Common myeloid progenitor, CD34-positive (primary cell): ENCODE results near the gene TMEM196. TPM values are rescaled to one million over a fixed set of nuclear protein-coding genes. Genes with fewer than 3 reads are reported as not detected.

Experiments used
- CTCF ChIA-PET: fragments of 350-600 bp; sonication (Branson Sonifier 250); formaldehyde crosslinking; loops from one replicate; lab custom pipeline; 2021; ENCODE audit warnings: antibody characterized with exemption; lab: Charles Lee
- POLR2A ChIA-PET: fragments of 350-600 bp; sonication (Branson Sonifier 250); formaldehyde crosslinking; loops from one replicate; lab custom pipeline; 2021; ENCODE audit warnings: antibody characterized with exemption; lab: Charles Lee
- DNase-seq, 3 donors: peaks; one replicate each; pipeline versions ENCODE4 v3.0.0 to v3.0.0-alpha.2; 2013
- H3K27ac ChIP-seq, 2 experiments: 1 replicate in 1 of 2; 2 replicates in 1 of 2; pipeline ENCODE4 v1.7.0; 2013; ENCODE audit warnings: inconsistent platforms in 2 of 2, low read length in 2 of 2, mild to moderate bottlenecking in 2 of 2, low read depth in 1 of 2, moderate library complexity in 1 of 2; ENCODE audit not compliant: severe bottlenecking in 2 of 2, insufficient read depth in 1 of 2, poor library complexity in 1 of 2
- H3K27me3 ChIP-seq, 5 experiments: replicated peaks in 2 of 5; 1 replicate in 3 of 5; 2 replicates in 2 of 5; pipeline versions ENCODE4 v1.6.1 to v1.7.0; 2013; ENCODE audit warnings: low read length in 4 of 5, mild to moderate bottlenecking in 2 of 5, moderate library complexity in 2 of 5, inconsistent platforms in 1 of 5; ENCODE audit not compliant: insufficient read depth in 5 of 5, control insufficient read depth in 4 of 5
- H3K36me3 ChIP-seq, 4 experiments: 1 replicate in 2 of 4; 2 replicates in 2 of 4; pipeline versions ENCODE4 v1.6.1 to v1.7.0; 2013; ENCODE audit warnings: low read length in 3 of 4, control low read depth in 1 of 4, mild to moderate bottlenecking in 1 of 4; ENCODE audit not compliant: control insufficient read depth in 4 of 4, insufficient read depth in 4 of 4
- H3K4me1 ChIP-seq, 4 experiments: 1 replicate in 3 of 4; 2 replicates in 1 of 4; pipeline versions ENCODE4 v1.6.1 to v1.7.1; 2013; ENCODE audit warnings: low read length in 3 of 4, mild to moderate bottlenecking in 3 of 4, control low read depth in 1 of 4, inconsistent platforms in 1 of 4, moderate library complexity in 1 of 4; ENCODE audit not compliant: control insufficient read depth in 4 of 4, insufficient read depth in 4 of 4; ENCODE audit errors: control extremely low read depth in 1 of 4
- H3K4me3 ChIP-seq, 7 experiments: 1 replicate in 4 of 7; 2 replicates in 3 of 7; pipeline versions ENCODE4 v1.5.1 to v1.7.0; 2013; ENCODE audit warnings: mild to moderate bottlenecking in 7 of 7, low read length in 6 of 7, moderate library complexity in 6 of 7, inconsistent platforms in 2 of 7, low read depth in 2 of 7, control low read depth in 1 of 7; ENCODE audit not compliant: insufficient read depth in 4 of 7, control insufficient read depth in 1 of 7; ENCODE audit errors: extremely low read depth in 1 of 7
- H3K9me3 ChIP-seq, 5 experiments: 1 replicate in 4 of 5; 2 replicates in 1 of 5; pipeline versions ENCODE4 v1.6.1 to v1.7.1; 2013; ENCODE audit warnings: low read length in 4 of 5, mild to moderate bottlenecking in 2 of 5, inconsistent platforms in 1 of 5, low read depth in 1 of 5, moderate library complexity in 1 of 5; ENCODE audit not compliant: control insufficient read depth in 4 of 5, insufficient read depth in 2 of 5; ENCODE audit errors: control extremely low read depth in 1 of 5
- WGBS: methylation state at CpG from one replicate; pipeline ENCODE4 v1.1.5; 2013; ENCODE audit not compliant: insufficient coverage; 5-methylcytosine and 5-hydroxymethylcytosine counted together
- polyA plus RNA-seq: library from polyadenylated mRNA; unstranded; fragments of 120-200 nt; gene quantifications from one replicate; pipeline ENCODE4 v1.2.1, GENCODE V29; 2013

TMEM196 gene
- polyA plus RNA-seq, result not detected

- CTCF ChIA-PET, result interaction anchor here (0.7 to 1.4 kb wide), 3 partner anchors 15 to 173 kb away, joined by 3 read pairs; no protein-coding TSS in a partner anchor
- Histone ChIP-seq H3K36me3 (no peaks in the 10 kb centered on the region), H3K4me1 (peaks cover 0 to 17% (median 14%) of the 10 kb centered on the region in 4 experiments), H3K4me3 (peak within 1 kb of the TSS; percentile 33 to 68 (median 44)), H3K27me3 (peaks cover 6 to 36% (median 22%) of the 10 kb centered on the region in 5 experiments), H3K27ac (no peak within 1 kb of the TSS), H3K9me3 (no peaks in the 10 kb centered on the region)
- WGBS, result 2% methylated on average over 37 of the region's 49 CpGs
- POLR2A ChIA-PET, result no interaction called here
- peak; percentile 29 to 78 (median 68) for DNase-seq
Observed at GRCh38 chr7:19772841-19773760, at the start of gene TMEM196. Gene TMEM196 (minus strand): TSS chr7:19773617. CDS start chr7:19772696, 921 bp downstream.

GRCh38 chr7:19816128-19816527, 42.7 kb upstream of the TMEM196 start:
- POLR2A ChIA-PET, result no interaction called here
- 100% methylated on average over 1 of the region's 2 CpGs for WGBS
- no peaks in the 10 kb centered on the region for H3K36me3 ChIP-seq

GRCh38 chr7:19815546-19815945, 42.1 kb upstream of the TMEM196 start:
- H3K27ac ChIP-seq, result no peak overlapping the region
- WGBS, result no CpG with 5 or more reads among the region's 2 CpGs
- no peak overlapping the region for H3K4me3 ChIP-seq
- H3K36me3 ChIP-seq, result no peaks in the 10 kb centered on the region
- no peak for DNase-seq
- POLR2A ChIA-PET, result no interaction called here
- H3K27me3 ChIP-seq, result no peaks in the 10 kb centered on the region
- H3K9me3 ChIP-seq, result no peaks in the 10 kb centered on the region
- CTCF ChIA-PET, result interaction anchor here (1.2 kb wide), 1 partner anchor 10 kb away, joined by 3 read pairs; no protein-coding TSS in a partner anchor
- no peaks in the 10 kb centered on the region for H3K4me1 ChIP-seq

More at GRCh38 chr7:19816128-19816527, 42.7 kb upstream of the TMEM196 start:
- no peaks in the 10 kb centered on the region for H3K4me1 ChIP-seq
- no peak overlapping the region for H3K27ac ChIP-seq
- H3K4me3 ChIP-seq, result no peak overlapping the region
- no peak for DNase-seq
- CTCF ChIA-PET, result interaction anchor here (1.2 kb wide), 1 partner anchor 9 kb away, joined by 3 read pairs; no protein-coding TSS in a partner anchor
- H3K9me3 ChIP-seq, result no peaks in the 10 kb centered on the region
- H3K27me3 ChIP-seq, result no peaks in the 10 kb centered on the region

GRCh38 chr7:19814776-19815175, 41.4 kb upstream of the TMEM196 start:
- Histone ChIP-seq H3K4me1 (no peaks in the 10 kb centered on the region), H3K4me3 (no peak overlapping the region), H3K36me3 (no peaks in the 10 kb centered on the region), H3K9me3 (no peaks in the 10 kb centered on the region), H3K27me3 (no peaks in the 10 kb centered on the region), H3K27ac (no peak overlapping the region)
- POLR2A ChIA-PET, result no interaction called here
- CTCF ChIA-PET, result interaction anchor here (1.2 kb wide), 1 partner anchor 10 kb away, joined by 3 read pairs; no protein-coding TSS in a partner anchor
- DNase-seq, result no peak
- WGBS, result no CpG with 5 or more reads among the region's 2 CpGs

GRCh38 chr7:19811386-19811785, 38.0 kb upstream of the TMEM196 start:
- H3K27me3 ChIP-seq, result no peaks in the 10 kb centered on the region
- ChIA-PET CTCF (no interaction called here), POLR2A (no interaction called here)
- H3K27ac ChIP-seq, result no peak overlapping the region
- H3K9me3 ChIP-seq, result no peaks in the 10 kb centered on the region
- WGBS, result no CpG with 5 or more reads among the region's 1 CpG
- DNase-seq, result no peak
- no peaks in the 10 kb centered on the region for H3K36me3 ChIP-seq
- H3K4me3 ChIP-seq, result no peak overlapping the region
- no peaks in the 10 kb centered on the region for H3K4me1 ChIP-seq

GRCh38 chr7:19798986-19799385, 25.6 kb upstream of the TMEM196 start:
- POLR2A ChIA-PET, result no interaction called here
- H3K9me3 ChIP-seq, result no peaks in the 10 kb centered on the region
- no peaks in the 10 kb centered on the region for H3K27me3 ChIP-seq
- H3K27ac ChIP-seq, result no peak overlapping the region
- no peak for DNase-seq
- no CpG with 5 or more reads among the region's 3 CpGs for WGBS
- H3K4me3 ChIP-seq, result no peak overlapping the region
- CTCF ChIA-PET, result no interaction called here
- H3K4me1 ChIP-seq, result no peaks in the 10 kb centered on the region
- H3K36me3 ChIP-seq, result no peaks in the 10 kb centered on the region

- ChIA-PET POLR2A (no interaction called here), CTCF (no interaction called here)
Observed at GRCh38 chr7:19783541-19783940, 10.1 kb upstream of the TMEM196 start.

More at GRCh38 chr7:19783541-19783940, 10.1 kb upstream of the TMEM196 start:
- Histone ChIP-seq H3K27ac (no peak overlapping the region), H3K4me3 (no peak overlapping the region), H3K4me1 (no peaks in the 10 kb centered on the region), H3K9me3 (peaks cover 0 to 2% (median 0%) of the 10 kb centered on the region in 5 experiments), H3K27me3 (no peaks in the 10 kb centered on the region), H3K36me3 (no peaks in the 10 kb centered on the region)
- DNase-seq, result no peak
